ENCODE data around the gene FRZB. TPM values are rescaled to one million over a fixed set of nuclear protein-coding genes. Genes with fewer than 3 reads are reported as not detected.

Gene FRZB
- total RNA-seq, 1 experiment from 2014 or later = 0.08 TPM

DNA sequence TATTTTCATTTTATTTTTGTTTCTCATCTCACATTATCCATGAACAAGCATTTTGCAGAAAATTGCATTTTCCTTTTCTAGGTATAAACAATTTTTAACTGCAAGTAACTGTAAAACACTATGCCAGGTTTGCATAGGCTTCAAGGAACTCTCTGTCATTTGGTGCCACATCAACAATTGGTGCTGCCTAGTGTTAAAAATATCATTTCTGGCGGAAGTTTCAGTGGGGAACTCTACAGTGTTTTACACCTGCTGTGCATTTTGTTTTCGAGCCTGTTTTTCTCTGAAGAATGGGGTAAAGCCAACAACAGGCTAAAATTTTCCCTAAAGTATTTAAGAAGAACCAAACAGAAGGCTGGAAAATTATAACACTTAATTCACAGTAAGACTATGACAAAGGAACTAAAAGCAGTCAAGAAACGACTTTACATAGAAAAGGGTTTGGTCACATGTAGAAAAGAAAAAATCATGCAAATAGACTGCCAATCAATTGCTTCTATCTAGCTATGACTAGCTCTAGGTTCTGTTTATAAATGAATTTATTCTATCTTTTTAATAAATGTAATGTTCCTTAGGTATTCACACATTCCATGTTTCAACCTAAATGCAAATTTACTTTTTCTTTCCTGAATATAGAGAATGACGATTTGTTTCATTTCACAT, 21.4 kb upstream of the FRZB start:
- intact Hi-C loops (cut with micrococcal nuclease; ENCODE audit: unreplicated experiment) (no loop called here), in situ Hi-C loops (cut with HindIII; ENCODE audit: low pct_unique_long_range_greater_than_20kb, low sequenced_read_pairs) (no loop called here)
- TF ChIP-seq CTCF (IDR thresholded peaks at IDR 0.05) (no peak), TCF7L2 (IDR thresholded peaks at IDR 0.05; ENCODE audit: low read depth, low read length) (no peak), POLR2AphosphoS5 (IDR thresholded peaks at IDR 0.05; ENCODE audit: low read depth, low read length) (no peak), REST (IDR thresholded peaks at IDR 0.05; ENCODE audit: insufficient read depth in 1 of 2, low read depth in 2 of 2, low read length in 1 of 2) (no peak), SIN3A (IDR thresholded peaks at IDR 0.05; ENCODE audit: borderline replicate concordance, insufficient read depth, low read depth, low read length) (no peak)
- POLR2A ChIA-PET = no interaction called here
- Histone ChIP-seq H3K4me1 (ENCODE audit: control insufficient read depth, insufficient read depth, low read length) (no peaks in the 10 kb centered on the region), H3K9me3 (ENCODE audit: control insufficient read depth, insufficient read depth, low read depth, low read length) (no peaks in the 10 kb centered on the region), H3K4me3 (ENCODE audit: low read depth in 2 of 2, low read length in 2 of 2) (no peak overlapping the region), H3K36me3 (ENCODE audit: control insufficient read depth, insufficient read depth, low read length) (no peaks in the 10 kb centered on the region; the same call in 1 of the 2 replicates), H3K27me3 (ENCODE audit: control insufficient read depth, insufficient read depth, low read length) (no peaks in the 10 kb centered on the region; the same call in none of the 2 replicates), H3K27ac (ENCODE audit: low read length) (no peak overlapping the region)
- CTCF ChIA-PET = no interaction called here
- ATAC-seq = no peak
- no TSS peak for BruUV-seq (replicated peaks)
- no peak for DNase-seq (ENCODE audit: low read depth, low spot score)

DNA sequence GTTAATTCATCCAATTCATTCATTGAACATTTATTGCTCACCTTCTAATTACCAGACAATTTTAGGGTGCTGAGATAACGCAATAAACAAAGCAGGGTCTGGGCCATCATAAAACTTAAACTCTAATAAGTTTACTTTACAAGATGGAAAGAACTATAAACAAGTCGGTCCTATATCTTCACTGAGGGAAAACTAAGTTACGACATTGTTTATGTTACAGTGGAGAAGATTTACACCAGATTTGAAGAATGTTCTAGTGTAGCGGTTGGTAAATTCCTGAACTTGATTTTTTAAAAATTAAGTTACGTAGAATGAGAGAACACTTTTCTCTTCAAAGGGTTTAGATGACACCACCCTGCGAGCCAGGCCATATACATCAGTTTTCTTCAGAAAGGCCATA, 20.7 kb upstream of the FRZB start:
- POLR2A ChIA-PET = no interaction called here
- CTCF ChIA-PET = no interaction called here
- Histone ChIP-seq H3K27ac (ENCODE audit: low read length) (no peak overlapping the region), H3K4me1 (ENCODE audit: control insufficient read depth, insufficient read depth, low read length) (no peaks in the 10 kb centered on the region), H3K27me3 (ENCODE audit: control insufficient read depth, insufficient read depth, low read length) (no peaks in the 10 kb centered on the region; the same call in none of the 2 replicates), H3K4me3 (ENCODE audit: low read depth in 2 of 2, low read length in 2 of 2) (no peak overlapping the region), H3K36me3 (ENCODE audit: control insufficient read depth, insufficient read depth, low read length) (no peaks in the 10 kb centered on the region; the same call in 1 of the 2 replicates), H3K9me3 (ENCODE audit: control insufficient read depth, insufficient read depth, low read depth, low read length) (no peaks in the 10 kb centered on the region)
- in situ Hi-C loops (cut with HindIII; ENCODE audit: low pct_unique_long_range_greater_than_20kb, low sequenced_read_pairs) (no loop called here), intact Hi-C loops (cut with micrococcal nuclease; ENCODE audit: unreplicated experiment) (no loop called here)
- DNase-seq (ENCODE audit: low read depth, low spot score) (no peak), ATAC-seq (no peak)
- no TSS peak for BruUV-seq (replicated peaks)
- no peak for TF ChIP-seq TCF7L2 (IDR thresholded peaks at IDR 0.05; ENCODE audit: low read depth, low read length)
- TF ChIP-seq CTCF (IDR thresholded peaks at IDR 0.05) = no peak
- TF ChIP-seq POLR2AphosphoS5 (IDR thresholded peaks at IDR 0.05; ENCODE audit: low read depth, low read length) = no peak
- TF ChIP-seq REST (IDR thresholded peaks at IDR 0.05; ENCODE audit: insufficient read depth in 1 of 2, low read depth in 2 of 2, low read length in 1 of 2) = no peak
- TF ChIP-seq SIN3A (IDR thresholded peaks at IDR 0.05; ENCODE audit: borderline replicate concordance, insufficient read depth, low read depth, low read length) = no peak

Measured in Panc1 (cell line).